Stomach (tissue), 9 donors: ENCODE results near the gene TCOF1. TPM values are rescaled to one million over a fixed set of nuclear protein-coding genes. Genes with fewer than 3 reads are reported as not detected.

ENCODE experiments used
- DNase-seq, 2 donors: peaks; one replicate each; pipeline versions ENCODE4 v3.0.0 to v3.0.0-alpha.2; 2013 to 2019
- H3K27ac ChIP-seq, 5 donors: fragments of 200-600 bp in 4 of 5; sonication (generic) in 4 of 5; one replicate each; pipeline ENCODE4 v1.5.1; 2013 to 2019; ENCODE audit warnings: mild to moderate bottlenecking in 1 of 5, moderate library complexity in 1 of 5
- H3K27me3 ChIP-seq, 3 donors: fragments of 200-600 bp; sonication (generic); one replicate each; pipeline ENCODE4 v1.5.1; 2017 to 2019; ENCODE audit warnings: mixed run types in 1 of 3
- H3K36me3 ChIP-seq, 4 donors: fragments of 200-600 bp; sonication (generic); 1 replicate in 3 of 4; 2 replicates in 1 of 4; pipeline ENCODE4 v1.5.1; 2016 to 2019
- H3K4me1 ChIP-seq, 4 donors: fragments of 200-600 bp; sonication (generic); one replicate each; pipeline ENCODE4 v1.5.1; 2016 to 2019
- H3K4me3 ChIP-seq, 4 donors: fragments of 200-600 bp; sonication (generic) in 3 of 4; one replicate each; pipeline ENCODE4 v1.5.1; 2016 to 2019; ENCODE audit warnings: mild to moderate bottlenecking in 1 of 4
- H3K9me3 ChIP-seq, 4 donors: fragments of 200-600 bp; sonication (generic); one replicate each; pipeline ENCODE4 v1.5.1; 2016 to 2019
- EP300 ChIP-seq: sonication (generic); formaldehyde crosslinking; IDR thresholded peaks from one replicate; pipeline ENCODE4 v1.6.1; 2017; ENCODE audit warnings: antibody characterized with exemption
- POLR2A ChIP-seq, 4 donors: fragments of 450-650 bp; IDR thresholded peaks; one replicate each; pipeline ENCODE4 v1.6.1; 2016; ENCODE audit warnings: antibody characterized with exemption in 4 of 4, control low read depth in 2 of 4, mild to moderate bottlenecking in 1 of 4, moderate library complexity in 1 of 4
- POLR2AphosphoS5 ChIP-seq, 3 donors: sonication (generic); formaldehyde crosslinking; IDR thresholded peaks; one replicate each; pipeline ENCODE4 v1.6.1; 2016; ENCODE audit warnings: antibody characterized with exemption in 3 of 3
- WGBS, 5 donors: extraction: QIAGEN DNeasy Blood & Tissue Kit in 3 of 5; methylation state at CpG; one replicate each; pipeline versions ENCODE4 v1.1.5 to v1.1.7; 2013 to 2018; 5-methylcytosine and 5-hydroxymethylcytosine counted together
- intact Hi-C: fragments of 100-400 bp; cut with DNase I; formaldehyde crosslinking; loops from one replicate; pipeline ENCODE4 v1.15.1; 2023; ENCODE audit warnings: low total_unique reads
- polyA plus RNA-seq, 3 donors: library from polyadenylated mRNA; stranded (reverse); fragments of 200-250 nt; gene quantifications; one replicate each; pipeline ENCODE4 v1.2.3, GENCODE V29; 2013
- total RNA-seq, 5 donors: library from RNA; depleted of rRNA; stranded (reverse); fragments of >200 nt; gene quantifications; one replicate each; pipeline versions ENCODE4 v1.1.0 to v1.2.3, GENCODE V29; 2014 to 2016
- TF ChIP-seq, protein P1 (sequence below), 7 experiments: fragments of 450-650 bp in 4 of 7; fragments of 200-600 bp in 3 of 7; sonication (generic) in 3 of 7; IDR thresholded peaks; one replicate each; pipeline ENCODE4 v1.5.1; 2016 to 2019; ENCODE audit warnings: antibody characterized with exemption in 7 of 7, control low read depth in 2 of 7, mild to moderate bottlenecking in 1 of 7
- donor health status: healthy with polysubstance abuse.
- donor health status: Bipolar disorder and iron deficiency.
- donor health status: healthy.

Gene TCOF1
- total and polyA plus RNA-seq, 8 donors = 11.7 to 74.1 (median 27.0) TPM

- 80 to 85% (median 81%) methylated on average over 15 to 17 of the region's 17 CpGs for WGBS, 5 donors
- H3K27ac ChIP-seq = no peak overlapping the region
- no peak for TF ChIP-seq EP300
- no peak for TF ChIP-seq POLR2AphosphoS5 (IDR thresholded peaks at IDR 0.05)
- no peak for TF ChIP-seq POLR2A (IDR thresholded peaks at IDR 0.05)
- TF ChIP-seq, protein P1, sequence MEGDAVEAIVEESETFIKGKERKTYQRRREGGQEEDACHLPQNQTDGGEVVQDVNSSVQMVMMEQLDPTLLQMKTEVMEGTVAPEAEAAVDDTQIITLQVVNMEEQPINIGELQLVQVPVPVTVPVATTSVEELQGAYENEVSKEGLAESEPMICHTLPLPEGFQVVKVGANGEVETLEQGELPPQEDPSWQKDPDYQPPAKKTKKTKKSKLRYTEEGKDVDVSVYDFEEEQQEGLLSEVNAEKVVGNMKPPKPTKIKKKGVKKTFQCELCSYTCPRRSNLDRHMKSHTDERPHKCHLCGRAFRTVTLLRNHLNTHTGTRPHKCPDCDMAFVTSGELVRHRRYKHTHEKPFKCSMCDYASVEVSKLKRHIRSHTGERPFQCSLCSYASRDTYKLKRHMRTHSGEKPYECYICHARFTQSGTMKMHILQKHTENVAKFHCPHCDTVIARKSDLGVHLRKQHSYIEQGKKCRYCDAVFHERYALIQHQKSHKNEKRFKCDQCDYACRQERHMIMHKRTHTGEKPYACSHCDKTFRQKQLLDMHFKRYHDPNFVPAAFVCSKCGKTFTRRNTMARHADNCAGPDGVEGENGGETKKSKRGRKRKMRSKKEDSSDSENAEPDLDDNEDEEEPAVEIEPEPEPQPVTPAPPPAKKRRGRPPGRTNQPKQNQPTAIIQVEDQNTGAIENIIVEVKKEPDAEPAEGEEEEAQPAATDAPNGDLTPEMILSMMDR (IDR thresholded peaks at IDR 0.05) = no peak
- H3K36me3 ChIP-seq = no peaks in the 10 kb centered on the region
- H3K9me3 ChIP-seq = no peaks in the 10 kb centered on the region
- H3K4me1 ChIP-seq = no peaks in the 10 kb centered on the region
- DNase-seq = no peak
- intact Hi-C loops = no loop called here
- no peak overlapping the region for H3K4me3 ChIP-seq
- H3K27me3 ChIP-seq = no peaks in the 10 kb centered on the region
Observed at GRCh38 chr5:150329881-150330876, 27.3 kb upstream of the TCOF1 start.

- H3K9me3 ChIP-seq = no peaks in the 10 kb centered on the region
- no peaks in the 10 kb centered on the region for H3K27me3 ChIP-seq
- H3K36me3 ChIP-seq = no peaks in the 10 kb centered on the region
- 71 to 81% (median 74%) methylated on average over 5 of the region's 5 CpGs for WGBS, 5 donors
- no peak overlapping the region for H3K27ac ChIP-seq
- TF ChIP-seq POLR2AphosphoS5 (IDR thresholded peaks at IDR 0.05) (no peak), POLR2A (IDR thresholded peaks at IDR 0.05) (no peak), EP300 (no peak)
- TF ChIP-seq, protein P1 (IDR thresholded peaks at IDR 0.05) = no peak
- H3K4me1 ChIP-seq = peaks cover 0 to 7% (median 0%) of the 10 kb centered on the region in 4 donors
- no peak overlapping the region for H3K4me3 ChIP-seq
- no peak for DNase-seq
- intact Hi-C loops = no loop called here
Observed at GRCh38 chr5:150333400-150333799, 24.1 kb upstream of the TCOF1 start.

DNA sequence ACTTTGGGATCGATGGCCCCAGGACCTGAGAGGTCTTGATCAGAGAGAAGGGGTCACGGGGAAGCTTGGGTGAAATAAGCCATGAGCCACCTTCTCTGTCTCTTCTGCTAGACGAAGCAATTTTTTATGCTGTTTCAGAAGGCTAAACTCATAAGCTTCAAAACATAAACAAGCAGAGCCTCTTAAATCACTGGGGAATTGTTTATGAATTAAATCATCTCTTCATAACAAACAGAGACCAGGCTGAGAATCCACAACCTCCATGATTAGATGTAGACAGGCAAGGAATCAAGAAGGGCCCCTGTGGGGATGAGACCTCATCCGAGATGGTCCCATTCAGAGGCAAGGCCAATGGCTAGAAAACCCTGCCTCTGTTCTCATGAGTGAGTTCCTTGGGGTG lies 21.7 kb upstream of the TCOF1 start:
- Histone ChIP-seq H3K4me1 (peaks cover 0 to 7% (median 0%) of the 10 kb centered on the region in 4 donors), H3K4me3 (no peak overlapping the region), H3K36me3 (no peaks in the 10 kb centered on the region), H3K9me3 (no peaks in the 10 kb centered on the region), H3K27ac (no peak overlapping the region), H3K27me3 (no peaks in the 10 kb centered on the region)
- WGBS, 5 donors = 61 to 78% (median 75%) methylated on average over 4 of the region's 4 CpGs
- TF ChIP-seq POLR2A (IDR thresholded peaks at IDR 0.05) = no peak
- no peak for TF ChIP-seq EP300
- TF ChIP-seq POLR2AphosphoS5 (IDR thresholded peaks at IDR 0.05) = no peak
- TF ChIP-seq, protein P1 (IDR thresholded peaks at IDR 0.05) = no peak
- no peak for DNase-seq
- intact Hi-C loops = no loop called here

GRCh38 chr5:150338546-150338945 lies 19.0 kb upstream of the TCOF1 start:
- no peak for DNase-seq
- intact Hi-C loops = no loop called here
- H3K36me3 ChIP-seq = no peaks in the 10 kb centered on the region
- TF ChIP-seq, protein P1 (IDR thresholded peaks at IDR 0.05) = no peak
- no peak for TF ChIP-seq POLR2AphosphoS5 (IDR thresholded peaks at IDR 0.05)
- TF ChIP-seq POLR2A (IDR thresholded peaks at IDR 0.05) = no peak
- no peak for TF ChIP-seq EP300
- no peak overlapping the region for H3K27ac ChIP-seq
- H3K9me3 ChIP-seq = no peaks in the 10 kb centered on the region
- peaks cover 0 to 7% (median 0%) of the 10 kb centered on the region in 4 donors for H3K4me1 ChIP-seq
- 88 to 96% (median 92%) methylated on average over 3 to 11 of the region's 11 CpGs for WGBS, 5 donors
- H3K4me3 ChIP-seq = no peak overlapping the region
- H3K27me3 ChIP-seq = no peaks in the 10 kb centered on the region
